Erythroblast (primary cell): ENCODE measurements around the gene SOX6.

Source experiments
- GATA1 ChIP-seq: IDR thresholded peaks from 2 replicates; pipeline ENCODE4 v1.6.1; 2011; ENCODE audit warnings: low read depth, mild to moderate bottlenecking, control low read depth, low read length, moderate library complexity
- POLR2A ChIP-seq: IDR thresholded peaks from 2 replicates; pipeline ENCODE4 v1.6.1; 2011; ENCODE audit warnings: mild to moderate bottlenecking, low read length

DNA sequence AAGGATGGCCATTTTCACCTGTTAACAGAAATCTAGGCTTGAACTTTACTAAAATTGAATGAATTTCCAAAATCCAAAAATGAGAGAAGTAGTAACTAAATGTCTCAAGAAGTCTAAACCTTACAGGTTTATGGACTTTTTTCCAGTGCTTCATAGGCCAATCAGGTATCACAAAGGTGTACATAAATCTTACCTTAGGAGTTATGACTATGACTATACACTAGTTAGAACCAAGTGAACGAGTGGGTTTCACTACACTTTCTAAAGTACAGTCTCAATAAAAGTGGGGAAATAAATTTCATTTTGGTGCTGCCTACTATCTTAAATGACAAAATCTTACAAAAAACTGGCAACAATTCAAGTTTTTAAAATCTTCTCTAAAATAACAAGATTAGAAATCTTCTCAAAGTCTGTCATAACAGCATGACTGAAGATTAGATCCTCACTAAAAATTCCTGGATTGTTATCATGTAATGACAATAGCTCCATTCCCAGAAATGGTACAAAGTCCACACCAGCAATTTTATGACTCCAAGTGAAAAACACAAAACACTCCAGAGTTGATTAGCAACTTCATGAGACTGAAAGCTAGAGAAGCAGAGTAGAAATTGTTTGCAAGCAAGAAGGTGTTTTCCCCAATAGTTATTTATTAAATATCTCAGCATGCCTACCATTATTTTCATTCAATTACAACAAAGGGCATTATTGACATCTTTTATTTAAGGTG is 20.9 kb downstream of the SOX6 start:
- no peak for TF ChIP-seq POLR2A
- no peak for TF ChIP-seq GATA1
